Measurements from ENCODE around the gene USP36.
A peak's percentile ranks its signal among the peaks of the same experiment; 100 is the strongest.
"Not testable (repeated sequence)": the region's sequence is repeated elsewhere in the genome, so short reads cannot be mapped to it uniquely, and the experiment has no call there.

The USP36 gene

GRCh38 chr17:78840780-78841611 lies at the start of gene USP36:
Gene USP36, minus strand, starts transcription at chr17:78840814. Its CDS starts 4,451 bp downstream, at chr17:78836363.
- DNase-seq (ENCODE audit: low read depth, low spot score) = peak; percentile 97
- Histone ChIP-seq H3K36me3 (ENCODE audit: insufficient read depth, insufficient read length, low read length) (peaks cover 28% of the 10 kb centered on the region), H3K27me3 (ENCODE audit: insufficient read depth, insufficient read length) (no peaks in the 10 kb centered on the region), H3K4me1 (ENCODE audit: insufficient read depth, insufficient read length) (no peaks in the 10 kb centered on the region), H3K9ac (ENCODE audit: insufficient read length, low read depth) (peak within 1 kb of the TSS; percentile 96), H3K9me3 (ENCODE audit: insufficient read depth, low read length) (no peaks in the 10 kb centered on the region), H3K4me3 (ENCODE audit: insufficient read length, low read depth) (peak within 1 kb of the TSS; percentile 95)
- TF ChIP-seq YY1 (IDR thresholded peaks at IDR 0.05; ENCODE audit: insufficient read depth, insufficient read length) (no peak), SUZ12 (IDR thresholded peaks at IDR 0.05; ENCODE audit: extremely low read depth, insufficient read depth, insufficient read length) (no peak), ZNF274 (IDR thresholded peaks at IDR 0.05; ENCODE audit: low read depth, low read length) (no peak)

- not testable (repeated sequence) for DNase-seq (ENCODE audit: low read depth, low spot score); H3K27me3 ChIP-seq (ENCODE audit: insufficient read depth, insufficient read length); H3K4me3 ChIP-seq (ENCODE audit: insufficient read length, low read depth); H3K9ac ChIP-seq (ENCODE audit: insufficient read length, low read depth); H3K9me3 ChIP-seq (ENCODE audit: insufficient read depth, low read length)
- peaks cover 42% of the 10 kb centered on the region for H3K36me3 ChIP-seq (ENCODE audit: insufficient read depth, insufficient read length, low read length)
- H3K4me1 ChIP-seq (ENCODE audit: insufficient read depth, insufficient read length) = peaks cover 14% of the 10 kb centered on the region
Measured at GRCh38 chr17:78890096-78890495, 49.5 kb upstream of the USP36 start.

GRCh38 chr17:78889531-78889930 lies 48.9 kb upstream of the USP36 start:
- no peak overlapping the region for H3K4me3 ChIP-seq (ENCODE audit: insufficient read length, low read depth)
- H3K9ac ChIP-seq (ENCODE audit: insufficient read length, low read depth) = no peak overlapping the region
- no peak for DNase-seq (ENCODE audit: low read depth, low spot score)

GRCh38 chr17:78888941-78889518 lies 48.4 kb upstream of the USP36 start:
- Histone ChIP-seq H3K4me3 (ENCODE audit: insufficient read length, low read depth) (no peak overlapping the region), H3K4me1 (ENCODE audit: insufficient read depth, insufficient read length) (peaks cover 24% of the 10 kb centered on the region), H3K9me3 (ENCODE audit: insufficient read depth, low read length) (no peaks in the 10 kb centered on the region), H3K9ac (ENCODE audit: insufficient read length, low read depth) (no peak overlapping the region), H3K27me3 (ENCODE audit: insufficient read depth, insufficient read length) (no peaks in the 10 kb centered on the region), H3K36me3 (ENCODE audit: insufficient read depth, insufficient read length, low read length) (peaks cover 45% of the 10 kb centered on the region)
- TF ChIP-seq YY1 (IDR thresholded peaks at IDR 0.05; ENCODE audit: insufficient read depth, insufficient read length) (no peak), ZNF274 (IDR thresholded peaks at IDR 0.05; ENCODE audit: low read depth, low read length) (no peak), SUZ12 (IDR thresholded peaks at IDR 0.05; ENCODE audit: extremely low read depth, insufficient read depth, insufficient read length) (no peak)
- DNase-seq (ENCODE audit: low read depth, low spot score) = no peak

More at GRCh38 chr17:78889531-78889930, 48.9 kb upstream of the USP36 start:
- peaks cover 19% of the 10 kb centered on the region for H3K4me1 ChIP-seq (ENCODE audit: insufficient read depth, insufficient read length)
- TF ChIP-seq SUZ12 (IDR thresholded peaks at IDR 0.05; ENCODE audit: extremely low read depth, insufficient read depth, insufficient read length) (no peak), YY1 (IDR thresholded peaks at IDR 0.05; ENCODE audit: insufficient read depth, insufficient read length) (no peak), ZNF274 (IDR thresholded peaks at IDR 0.05; ENCODE audit: low read depth, low read length) (no peak)
- no peaks in the 10 kb centered on the region for H3K9me3 ChIP-seq (ENCODE audit: insufficient read depth, low read length)
- no peaks in the 10 kb centered on the region for H3K27me3 ChIP-seq (ENCODE audit: insufficient read depth, insufficient read length)
- peaks cover 45% of the 10 kb centered on the region for H3K36me3 ChIP-seq (ENCODE audit: insufficient read depth, insufficient read length, low read length)

GRCh38 chr17:78886954-78887353 lies 46.3 kb upstream of the USP36 start:
- TF ChIP-seq ZNF274 (IDR thresholded peaks at IDR 0.05; ENCODE audit: low read depth, low read length) (no peak), YY1 (IDR thresholded peaks at IDR 0.05; ENCODE audit: insufficient read depth, insufficient read length) (no peak), SUZ12 (IDR thresholded peaks at IDR 0.05; ENCODE audit: extremely low read depth, insufficient read depth, insufficient read length) (no peak)
- Histone ChIP-seq H3K36me3 (ENCODE audit: insufficient read depth, insufficient read length, low read length) (peaks cover 32% of the 10 kb centered on the region), H3K4me1 (ENCODE audit: insufficient read depth, insufficient read length) (peaks cover 30% of the 10 kb centered on the region), H3K9me3 (ENCODE audit: insufficient read depth, low read length) (no peaks in the 10 kb centered on the region), H3K4me3 (ENCODE audit: insufficient read length, low read depth) (no peak overlapping the region), H3K27me3 (ENCODE audit: insufficient read depth, insufficient read length) (no peaks in the 10 kb centered on the region), H3K9ac (ENCODE audit: insufficient read length, low read depth) (no peak overlapping the region)
- no peak for DNase-seq (ENCODE audit: low read depth, low spot score)

GRCh38 chr17:78885956-78886355 lies 45.3 kb upstream of the USP36 start:
- TF ChIP-seq ZNF274 (IDR thresholded peaks at IDR 0.05; ENCODE audit: low read depth, low read length) = no peak
- TF ChIP-seq SUZ12 (IDR thresholded peaks at IDR 0.05; ENCODE audit: extremely low read depth, insufficient read depth, insufficient read length) = no peak
- no peak for TF ChIP-seq YY1 (IDR thresholded peaks at IDR 0.05; ENCODE audit: insufficient read depth, insufficient read length)
- Histone ChIP-seq H3K9me3 (ENCODE audit: insufficient read depth, low read length) (no peaks in the 10 kb centered on the region), H3K27me3 (ENCODE audit: insufficient read depth, insufficient read length) (no peaks in the 10 kb centered on the region), H3K36me3 (ENCODE audit: insufficient read depth, insufficient read length, low read length) (peaks cover 29% of the 10 kb centered on the region), H3K4me1 (ENCODE audit: insufficient read depth, insufficient read length) (peaks cover 31% of the 10 kb centered on the region), H3K9ac (ENCODE audit: insufficient read length, low read depth) (no peak overlapping the region), H3K4me3 (ENCODE audit: insufficient read length, low read depth) (no peak overlapping the region)
- no peak for DNase-seq (ENCODE audit: low read depth, low spot score)

GRCh38 chr17:78884876-78885667 lies 44.5 kb upstream of the USP36 start:
- H3K4me1 ChIP-seq (ENCODE audit: insufficient read depth, insufficient read length) = peaks cover 35% of the 10 kb centered on the region
- H3K9me3 ChIP-seq (ENCODE audit: insufficient read depth, low read length) = no peaks in the 10 kb centered on the region
- TF ChIP-seq ZNF274 (IDR thresholded peaks at IDR 0.05; ENCODE audit: low read depth, low read length) (no peak), YY1 (IDR thresholded peaks at IDR 0.05; ENCODE audit: insufficient read depth, insufficient read length) (no peak), SUZ12 (IDR thresholded peaks at IDR 0.05; ENCODE audit: extremely low read depth, insufficient read depth, insufficient read length) (no peak)
- no peaks in the 10 kb centered on the region for H3K27me3 ChIP-seq (ENCODE audit: insufficient read depth, insufficient read length)
- H3K36me3 ChIP-seq (ENCODE audit: insufficient read depth, insufficient read length, low read length) = peaks cover 27% of the 10 kb centered on the region
- peak overlapping the region; percentile 79 for H3K9ac ChIP-seq (ENCODE audit: insufficient read length, low read depth)
- no peak for DNase-seq (ENCODE audit: low read depth, low spot score)
- no peak overlapping the region for H3K4me3 ChIP-seq (ENCODE audit: insufficient read length, low read depth)
